ENCODE results near the gene TRIO.

GRCh38 chr5:14215901-14216300, 72.8 kb downstream of the TRIO start:
- TF ChIP-seq CTCF (IDR thresholded peaks at IDR 0.05) (no peak), POLR2A (IDR thresholded peaks at IDR 0.05) (no peak)
